OCI-LY1 (cell line): ENCODE measurements around the gene CLEC19A.

Experiments
- EZH2 ChIP-seq: fragments of 200-600 bp; sonication (generic), shearing (Covaris generic); IDR thresholded peaks from 2 replicates; pipeline ENCODE4 v1.8.0; 2017; ENCODE audit warnings: borderline replicate concordance, mixed run types, mild to moderate bottlenecking, antibody characterized with exemption, low read length, moderate library complexity, mixed read lengths
- TF ChIP-seq, protein P1 (sequence below): fragments of 200-600 bp; sonication (generic), shearing (Covaris generic); IDR thresholded peaks from 2 replicates; pipeline ENCODE4 v1.5.1; 2017; ENCODE audit warnings: mild to moderate bottlenecking, antibody characterized with exemption, low read length, moderate library complexity, mixed read lengths

GRCh38 chr16:19295393-19295792 is 9.9 kb downstream of the CLEC19A start:
- TF ChIP-seq, protein P1, sequence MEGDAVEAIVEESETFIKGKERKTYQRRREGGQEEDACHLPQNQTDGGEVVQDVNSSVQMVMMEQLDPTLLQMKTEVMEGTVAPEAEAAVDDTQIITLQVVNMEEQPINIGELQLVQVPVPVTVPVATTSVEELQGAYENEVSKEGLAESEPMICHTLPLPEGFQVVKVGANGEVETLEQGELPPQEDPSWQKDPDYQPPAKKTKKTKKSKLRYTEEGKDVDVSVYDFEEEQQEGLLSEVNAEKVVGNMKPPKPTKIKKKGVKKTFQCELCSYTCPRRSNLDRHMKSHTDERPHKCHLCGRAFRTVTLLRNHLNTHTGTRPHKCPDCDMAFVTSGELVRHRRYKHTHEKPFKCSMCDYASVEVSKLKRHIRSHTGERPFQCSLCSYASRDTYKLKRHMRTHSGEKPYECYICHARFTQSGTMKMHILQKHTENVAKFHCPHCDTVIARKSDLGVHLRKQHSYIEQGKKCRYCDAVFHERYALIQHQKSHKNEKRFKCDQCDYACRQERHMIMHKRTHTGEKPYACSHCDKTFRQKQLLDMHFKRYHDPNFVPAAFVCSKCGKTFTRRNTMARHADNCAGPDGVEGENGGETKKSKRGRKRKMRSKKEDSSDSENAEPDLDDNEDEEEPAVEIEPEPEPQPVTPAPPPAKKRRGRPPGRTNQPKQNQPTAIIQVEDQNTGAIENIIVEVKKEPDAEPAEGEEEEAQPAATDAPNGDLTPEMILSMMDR, result no peak
- TF ChIP-seq EZH2, result no peak
